ENCODE measurements around the gene IFNE. TPM values are rescaled to one million over a fixed set of nuclear protein-coding genes. Genes with fewer than 3 reads are reported as not detected.
A peak's percentile ranks its signal among the peaks of the same experiment; 100 is the strongest.

Gene IFNE
- total RNA-seq, 1 experiment from 2014 or later, result 0.96 TPM

DNA sequence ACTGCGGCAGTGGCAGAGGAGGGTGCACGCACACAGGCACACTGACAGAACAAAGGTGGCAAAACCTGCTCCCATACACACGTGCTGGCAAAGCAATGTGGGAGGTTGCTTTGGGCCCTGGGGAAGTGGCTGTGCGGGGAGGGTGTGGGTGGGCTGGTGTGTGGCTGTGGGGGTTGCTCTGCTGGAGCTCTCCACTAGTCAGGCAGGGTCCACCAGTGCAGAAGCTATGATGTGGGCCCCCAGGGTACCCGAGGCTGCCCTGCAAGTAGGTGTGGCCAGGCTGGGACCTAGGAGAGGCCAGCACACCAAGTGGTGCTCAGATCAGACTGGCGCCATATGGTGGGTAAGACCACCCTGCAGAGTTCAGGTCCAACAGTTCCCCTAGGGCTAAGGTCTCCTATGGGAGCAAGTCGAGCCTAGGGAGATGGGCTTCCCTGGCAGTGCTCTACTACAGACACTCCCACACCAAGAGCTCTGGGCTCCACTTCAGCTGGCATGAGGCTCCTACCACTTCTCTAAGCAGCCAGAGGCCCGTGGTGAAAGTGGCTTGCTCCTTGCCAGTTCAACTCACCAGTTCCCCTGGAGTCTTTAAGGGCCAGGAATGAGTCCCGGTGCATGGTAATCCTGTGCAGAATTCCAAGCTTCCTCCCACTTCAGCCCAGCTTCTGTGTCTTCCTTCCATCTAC is 46.2 kb upstream of the IFNE start:
- POLR2A ChIA-PET, result no interaction called here
- no peak overlapping the region for H3K4me3 ChIP-seq (replicated peaks in 1 of 2; ENCODE audit: low read depth in 1 of 2, low read length in 2 of 2)
- no peaks in the 10 kb centered on the region for H3K9me2 ChIP-seq (ENCODE audit: insufficient read depth)
- peak; percentile 13 for ATAC-seq
- RAD21 ChIA-PET (ENCODE audit: low non-redundant PET in 1 of 2, low total read pairs in 2 of 2, uncharacterized antibody in 2 of 2, unreplicated experiment in 2 of 2), result no interaction called here
- intact Hi-C loops (cut with micrococcal nuclease), result no loop called here
- H3K27me3 ChIP-seq (ENCODE audit: insufficient read depth, low read length), result no peaks in the 10 kb centered on the region
- H3K9ac ChIP-seq (ENCODE audit: low read length), result no peak overlapping the region
- H3K36me3 ChIP-seq (ENCODE audit: control insufficient read depth in 1 of 2, insufficient read depth in 2 of 2, low read length in 2 of 2), result peaks cover 52 to 81% of the 10 kb centered on the region in 2 experiments
- no TSS peak for BruUV-seq (replicated peaks)
- H3K27ac ChIP-seq (ENCODE audit: low read depth, low read length), result peak overlapping the region; percentile 49
- TF ChIP-seq RAD21 (IDR thresholded peaks at IDR 0.05; ENCODE audit: low read depth) (no peak), POLR2AphosphoS5 (IDR thresholded peaks at IDR 0.05; ENCODE audit: low read depth, low read length) (peak; percentile 77), JUND (IDR thresholded peaks at IDR 0.05) (0 out of 2 replicates have a peak, but pooled peaks have one; percentile 2)
- peaks cover 97% of the 10 kb centered on the region for H3K79me2 ChIP-seq (ENCODE audit: insufficient read depth, low read length)
- CTCF ChIA-PET, result no interaction called here
- no peak overlapping the region for H3K4me2 ChIP-seq (ENCODE audit: low read length)
- H2AFZ ChIP-seq (ENCODE audit: low read depth, low read length, poor library complexity, severe bottlenecking), result no peak overlapping the region
- peaks cover 25 to 50% of the 10 kb centered on the region in 2 experiments for H3K4me1 ChIP-seq (ENCODE audit: control insufficient read depth in 1 of 2, insufficient read depth in 2 of 2, low read length in 2 of 2)
- H4K20me1 ChIP-seq (ENCODE audit: insufficient read depth), result peaks cover 45% of the 10 kb centered on the region
- H3K9me3 ChIP-seq (ENCODE audit: control insufficient read depth in 1 of 2, insufficient read depth in 1 of 2, low read depth in 1 of 2, low read length in 2 of 2), result no peaks in the 10 kb centered on the region
- DNase-seq (ENCODE audit: low read depth, low spot score), result no peak

DNA sequence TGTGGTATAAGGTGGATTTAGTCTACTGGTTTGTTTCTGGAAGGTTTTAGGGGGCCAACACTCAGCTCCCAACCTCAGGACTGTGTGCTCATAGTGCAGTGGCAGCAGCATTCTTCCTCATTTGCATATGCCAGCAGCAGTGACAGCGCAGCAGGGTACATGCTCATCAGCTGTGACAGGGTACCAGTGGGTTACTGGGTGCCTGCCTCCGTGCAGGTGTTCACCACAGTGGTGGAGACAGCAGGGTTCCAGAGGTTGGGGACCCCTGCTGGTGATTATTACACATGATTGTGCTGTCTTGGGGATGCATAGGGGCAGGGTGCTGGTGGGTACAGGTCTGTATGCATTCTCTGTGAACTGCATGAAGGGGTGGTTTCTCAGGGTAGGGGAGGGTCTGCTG is 45.5 kb upstream of the IFNE start:
- Histone ChIP-seq H3K9me2 (ENCODE audit: insufficient read depth) (no peaks in the 10 kb centered on the region), H3K9ac (ENCODE audit: low read length) (no peak overlapping the region), H3K4me3 (replicated peaks in 1 of 2; ENCODE audit: low read depth in 1 of 2, low read length in 2 of 2) (no peak overlapping the region), H3K27ac (ENCODE audit: low read depth, low read length) (peak overlapping the region; percentile 49), H3K4me1 (ENCODE audit: control insufficient read depth in 1 of 2, insufficient read depth in 2 of 2, low read length in 2 of 2) (peaks cover 21 to 44% of the 10 kb centered on the region in 2 experiments; a peak in 3 of 4 replicates), H3K27me3 (ENCODE audit: insufficient read depth, low read length) (no peaks in the 10 kb centered on the region), H2AFZ (ENCODE audit: low read depth, low read length, poor library complexity, severe bottlenecking) (no peak overlapping the region), H4K20me1 (ENCODE audit: insufficient read depth) (peaks cover 39% of the 10 kb centered on the region), H3K36me3 (ENCODE audit: control insufficient read depth in 1 of 2, insufficient read depth in 2 of 2, low read length in 2 of 2) (peaks cover 45 to 74% of the 10 kb centered on the region in 2 experiments), H3K9me3 (ENCODE audit: control insufficient read depth in 1 of 2, insufficient read depth in 1 of 2, low read depth in 1 of 2, low read length in 2 of 2) (no peaks in the 10 kb centered on the region), H3K4me2 (ENCODE audit: low read length) (no peak overlapping the region; the same call in 1 of the 2 replicates), H3K79me2 (ENCODE audit: insufficient read depth, low read length) (peaks cover 97% of the 10 kb centered on the region)
- no peak for DNase-seq (ENCODE audit: low read depth, low spot score)
- no TSS peak for BruUV-seq (replicated peaks)
- intact Hi-C loops (cut with micrococcal nuclease), result no loop called here
- peak; percentile 21 for ATAC-seq
- ChIA-PET CTCF (no interaction called here), RAD21 (ENCODE audit: low non-redundant PET in 1 of 2, low total read pairs in 2 of 2, uncharacterized antibody in 2 of 2, unreplicated experiment in 2 of 2) (no interaction called here), POLR2A (no interaction called here)
- TF ChIP-seq JUND (IDR thresholded peaks at IDR 0.05) (0 out of 2 replicates have a peak, but pooled peaks have one; percentile 1), POLR2AphosphoS5 (IDR thresholded peaks at IDR 0.05; ENCODE audit: low read depth, low read length) (no peak), EGR1 (IDR thresholded peaks at IDR 0.05; ENCODE audit: low read depth) (no peak), YY1 (IDR thresholded peaks at IDR 0.05; ENCODE audit: extremely low read depth, insufficient replicate concordance, low read depth, low read length) (no peak), EZH2 (IDR thresholded peaks at IDR 0.05) (no peak), SIN3A (IDR thresholded peaks at IDR 0.05; ENCODE audit: low read depth) (no peak)
- TF ChIP-seq, protein P1, sequence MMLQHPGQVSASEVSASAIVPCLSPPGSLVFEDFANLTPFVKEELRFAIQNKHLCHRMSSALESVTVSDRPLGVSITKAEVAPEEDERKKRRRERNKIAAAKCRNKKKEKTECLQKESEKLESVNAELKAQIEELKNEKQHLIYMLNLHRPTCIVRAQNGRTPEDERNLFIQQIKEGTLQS (IDR thresholded peaks at IDR 0.05), result no peak
- TF ChIP-seq, protein P2, sequence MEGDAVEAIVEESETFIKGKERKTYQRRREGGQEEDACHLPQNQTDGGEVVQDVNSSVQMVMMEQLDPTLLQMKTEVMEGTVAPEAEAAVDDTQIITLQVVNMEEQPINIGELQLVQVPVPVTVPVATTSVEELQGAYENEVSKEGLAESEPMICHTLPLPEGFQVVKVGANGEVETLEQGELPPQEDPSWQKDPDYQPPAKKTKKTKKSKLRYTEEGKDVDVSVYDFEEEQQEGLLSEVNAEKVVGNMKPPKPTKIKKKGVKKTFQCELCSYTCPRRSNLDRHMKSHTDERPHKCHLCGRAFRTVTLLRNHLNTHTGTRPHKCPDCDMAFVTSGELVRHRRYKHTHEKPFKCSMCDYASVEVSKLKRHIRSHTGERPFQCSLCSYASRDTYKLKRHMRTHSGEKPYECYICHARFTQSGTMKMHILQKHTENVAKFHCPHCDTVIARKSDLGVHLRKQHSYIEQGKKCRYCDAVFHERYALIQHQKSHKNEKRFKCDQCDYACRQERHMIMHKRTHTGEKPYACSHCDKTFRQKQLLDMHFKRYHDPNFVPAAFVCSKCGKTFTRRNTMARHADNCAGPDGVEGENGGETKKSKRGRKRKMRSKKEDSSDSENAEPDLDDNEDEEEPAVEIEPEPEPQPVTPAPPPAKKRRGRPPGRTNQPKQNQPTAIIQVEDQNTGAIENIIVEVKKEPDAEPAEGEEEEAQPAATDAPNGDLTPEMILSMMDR (IDR thresholded peaks at IDR 0.05 in 2 of 3, conservative IDR thresholded peaks at IDR 0.05 in 1 of 3; ENCODE audit: borderline replicate concordance in 1 of 3, insufficient read depth in 1 of 3, low read depth in 2 of 3, low read length in 2 of 3), result peak in 2 of 3 experiments; percentile 26 to 35; a peak in 2 of 6 replicates

All from HCT116 (cell line).